NCI-H460 (cell line): ENCODE data around the gene SCN1B. TPM values are rescaled to one million over a fixed set of nuclear protein-coding genes. Genes with fewer than 3 reads are reported as not detected.
"Not testable (repeated sequence)": the region's sequence is repeated elsewhere in the genome, so short reads cannot be mapped to it uniquely, and the experiment has no call there.

Experiments
- DNase-seq: peaks from one replicate; pipeline ENCODE4 v3.0.0-alpha.2; 2016; ENCODE audit warnings: low read depth; ENCODE audit errors: extremely low read depth
- total RNA-seq: library from RNA; depleted of rRNA; stranded (reverse); fragments of >200 nt; shearing (Covaris generic); gene quantifications from 2 replicates; pipeline ENCODE4 v1.2.3, GENCODE V29; 2014

The SCN1B gene
- total RNA-seq, 1 experiment from 2014 or later: 0.82 TPM

DNA sequence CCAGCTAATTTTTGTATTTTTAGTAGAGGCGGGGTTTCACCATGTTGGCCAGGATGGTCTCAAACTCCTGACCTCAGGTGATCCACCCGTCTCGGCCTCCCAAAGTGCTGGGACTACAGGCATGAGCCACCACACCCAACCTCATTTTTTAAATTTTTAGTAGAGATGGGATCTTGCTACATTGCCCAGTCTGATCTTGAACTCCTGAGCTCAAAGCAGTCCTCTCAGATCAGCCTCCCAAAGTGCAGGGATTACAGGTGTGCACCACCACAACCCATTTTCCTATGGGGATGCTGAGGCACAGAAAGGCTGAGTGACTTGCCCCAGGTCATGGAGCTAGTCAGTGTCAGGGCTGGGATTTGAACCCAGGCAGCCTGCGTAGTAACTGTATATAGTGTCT, 21.0 kb downstream of the SCN1B start:
- not testable (repeated sequence) for DNase-seq

DNA sequence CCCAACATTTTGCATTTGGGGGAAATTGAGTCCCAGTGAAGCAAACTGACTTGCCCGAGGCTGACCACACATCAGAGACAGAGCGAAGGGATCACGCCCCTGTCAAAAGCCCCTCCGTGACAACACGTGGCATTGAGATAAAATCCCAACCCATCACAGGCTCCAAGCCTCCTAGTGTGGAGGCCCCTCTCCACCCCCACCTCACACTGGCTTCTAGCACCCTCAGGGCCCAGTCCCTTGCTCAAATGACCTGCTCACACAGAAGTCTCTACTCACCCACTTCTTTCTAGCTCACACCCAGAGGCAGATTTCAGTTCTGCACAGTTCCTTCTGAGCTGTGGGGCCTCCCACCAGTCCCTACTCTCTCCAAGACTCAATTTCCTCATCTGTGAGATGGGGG, 21.5 kb downstream of the SCN1B start:
- no peak for DNase-seq

DNA sequence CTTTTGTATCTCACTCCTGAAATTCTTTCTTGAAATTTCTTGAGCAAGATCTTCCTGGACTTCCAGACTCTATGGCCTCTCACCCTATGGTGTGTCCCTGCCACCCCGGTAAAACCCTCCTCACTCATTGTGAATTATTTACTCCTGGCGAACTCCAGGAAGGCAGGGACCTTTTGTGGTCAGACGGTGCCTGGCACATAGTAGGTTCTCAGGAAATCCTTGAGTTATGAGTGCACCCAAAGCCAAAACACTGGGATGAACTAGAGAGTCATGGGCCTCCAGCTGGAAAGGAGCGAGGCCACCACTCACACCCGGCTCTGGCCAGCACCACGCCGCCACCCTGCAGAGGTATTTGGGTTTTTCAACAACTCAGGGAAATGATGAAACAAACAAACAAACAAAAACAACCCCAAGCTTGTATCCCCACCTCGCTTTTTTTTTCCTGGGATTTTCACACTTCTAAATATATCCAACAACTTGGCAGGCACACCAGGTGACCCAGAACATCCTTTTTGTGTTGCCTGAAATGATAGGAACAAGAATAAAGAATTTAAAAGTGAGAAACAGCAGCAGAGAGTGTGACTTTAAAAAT, 22.4 kb downstream of the SCN1B start:
- no peak for DNase-seq

DNA sequence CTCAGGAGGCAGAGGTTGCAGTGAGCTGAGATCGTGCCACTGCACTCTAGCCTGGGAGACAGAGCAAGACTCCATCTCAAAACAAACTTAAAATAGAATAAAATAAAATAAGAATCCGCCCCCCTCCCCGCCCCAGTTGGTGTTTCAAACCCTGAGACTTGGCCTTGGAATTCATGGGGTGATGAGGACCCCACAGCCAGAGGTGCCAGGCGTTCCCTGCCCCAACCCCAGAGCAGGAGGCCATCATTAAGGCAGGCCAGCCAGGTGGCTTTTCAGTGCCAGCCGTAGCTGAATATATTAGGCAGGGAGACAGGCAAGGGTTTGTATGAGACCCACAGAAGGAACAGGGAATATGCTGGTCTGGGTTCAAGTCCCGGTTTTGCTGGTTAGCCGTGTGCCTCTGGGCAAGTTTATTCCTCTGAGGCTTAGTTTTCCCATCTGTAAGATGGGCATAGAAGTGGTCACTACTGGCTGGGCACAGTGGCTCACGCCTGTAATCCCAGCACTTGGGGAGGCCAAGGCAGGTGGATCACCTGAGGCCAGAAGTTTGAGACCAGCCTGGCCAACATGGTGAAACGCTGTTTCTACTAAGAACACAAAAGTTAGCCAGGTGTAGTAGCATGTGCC, 23.5 kb downstream of the SCN1B start:
- no peak for DNase-seq

DNA sequence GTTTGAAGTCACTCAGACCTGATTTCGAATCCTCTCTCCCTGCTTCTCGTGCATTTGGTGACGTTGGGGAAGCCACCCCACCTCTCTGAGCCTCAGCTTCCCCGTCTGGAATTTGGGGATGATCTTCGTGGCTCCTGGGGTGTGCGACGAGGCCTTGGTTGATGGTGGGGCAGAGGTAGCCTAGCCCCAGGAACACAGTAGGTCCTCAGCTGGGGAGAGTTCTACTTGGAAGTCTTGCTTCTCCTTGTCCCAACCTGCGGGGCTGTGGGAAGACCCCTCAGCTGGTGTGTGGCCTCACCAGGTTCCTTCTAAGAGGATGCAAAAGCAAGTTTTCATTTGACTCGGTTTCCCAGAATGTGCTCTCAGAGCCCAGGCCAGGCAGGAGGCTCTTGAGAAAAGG, 24.4 kb downstream of the SCN1B start:
- no peak for DNase-seq

DNA sequence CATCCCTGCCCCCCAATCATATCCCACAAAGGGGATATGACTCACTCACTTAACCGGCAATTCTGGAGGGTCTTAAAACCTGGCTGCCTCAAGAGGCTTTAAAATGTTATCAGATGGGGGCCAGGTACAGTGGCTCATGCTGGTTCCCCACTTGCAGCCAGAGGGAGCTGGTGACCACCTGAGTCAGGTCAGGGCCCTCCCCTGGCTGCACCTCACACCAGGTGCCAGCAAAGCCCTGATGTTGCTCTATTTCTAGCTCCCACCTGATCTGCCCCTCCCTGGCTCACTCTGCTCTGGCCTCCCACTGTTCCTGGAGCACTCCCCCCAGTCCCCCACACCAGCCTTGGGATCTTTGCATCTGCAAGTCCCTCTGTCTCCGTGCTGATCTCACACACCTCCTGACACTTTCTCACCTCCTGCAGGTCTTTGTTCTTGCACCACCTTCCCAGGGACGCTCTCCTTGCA, 25.5 kb downstream of the SCN1B start:
- no peak for DNase-seq

DNA sequence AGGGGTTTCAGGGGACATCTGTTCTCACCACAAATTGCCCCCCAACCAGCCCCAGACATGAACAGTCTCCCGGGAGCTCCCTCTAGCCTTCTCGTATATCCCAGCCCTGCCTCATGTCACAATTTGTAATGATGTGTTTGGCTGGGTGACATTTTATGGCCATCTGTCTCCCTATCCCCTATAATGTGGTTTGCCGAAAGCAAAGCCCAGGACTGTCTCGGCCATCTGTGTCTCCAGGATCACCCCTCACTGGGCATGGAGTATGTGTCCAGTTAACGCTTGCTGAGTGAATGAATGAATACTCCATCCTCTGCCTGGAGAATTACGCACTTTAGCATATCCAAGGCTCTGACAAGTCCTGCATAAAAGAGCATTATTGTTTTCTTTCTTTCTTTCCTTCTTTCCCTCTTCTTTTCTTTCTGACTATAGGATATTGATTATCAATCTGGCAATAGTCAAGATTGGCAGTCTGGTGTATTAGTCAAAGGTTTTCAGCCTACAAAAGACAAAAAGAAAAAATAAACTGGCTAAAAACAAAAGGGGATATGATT, 26.3 kb downstream of the SCN1B start:
- DNase-seq: no peak

DNA sequence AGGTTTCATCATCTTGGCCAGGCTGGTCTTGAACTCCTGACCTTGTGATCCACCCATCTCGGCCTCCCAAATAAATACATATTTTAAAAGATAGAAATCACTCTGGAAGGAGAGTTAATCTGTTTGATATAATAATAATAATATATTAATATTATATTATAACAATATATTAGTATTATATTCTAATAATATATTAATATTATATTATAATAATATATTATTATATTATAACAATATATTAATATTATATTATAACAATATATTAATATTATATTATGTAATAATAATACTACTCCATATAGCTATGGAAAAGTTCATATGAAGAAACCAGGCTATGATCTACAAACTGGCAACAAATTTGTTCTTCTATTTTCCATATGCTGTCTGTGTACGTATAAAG, 28.1 kb downstream of the SCN1B start:
- no peak for DNase-seq

DNA sequence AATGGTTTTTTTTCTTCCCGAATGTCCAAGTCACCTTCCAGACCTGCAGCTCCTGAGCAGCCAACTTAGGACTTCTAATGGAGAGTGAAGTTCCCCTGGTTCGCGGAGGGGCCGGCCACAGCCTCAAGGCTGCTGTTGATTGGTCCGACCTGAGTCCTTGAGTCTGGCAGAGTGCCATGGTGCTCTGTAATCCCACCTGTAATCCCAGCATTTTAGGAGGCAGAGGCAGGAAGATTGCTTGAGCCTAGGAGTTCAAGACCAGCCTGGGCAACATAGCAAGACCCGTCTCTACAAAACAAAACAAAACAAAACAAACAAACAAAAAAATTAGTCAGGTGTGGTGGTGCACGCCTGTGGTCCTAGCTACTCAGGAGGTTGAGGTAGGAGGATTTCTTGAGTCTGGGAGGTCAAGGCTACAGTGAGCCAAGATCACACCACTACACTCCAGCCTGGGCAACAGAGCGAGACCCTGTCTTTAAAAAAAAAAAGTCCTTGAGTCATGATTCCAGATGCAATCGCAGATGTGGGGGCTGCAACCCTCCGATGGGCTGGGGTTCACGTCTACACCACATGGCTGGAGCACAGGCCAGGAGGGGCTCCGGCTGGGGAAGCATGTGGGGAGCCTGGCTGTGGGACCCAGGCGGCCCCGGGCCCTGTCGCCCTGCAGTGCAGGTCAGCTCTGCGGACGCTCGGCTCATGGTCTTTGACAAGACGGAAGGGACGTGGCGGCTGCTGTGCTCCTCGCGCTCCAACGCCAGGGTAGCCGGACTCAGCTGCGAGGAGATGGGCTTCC, 28.9 kb downstream of the SCN1B start:
- DNase-seq: no peak

DNA sequence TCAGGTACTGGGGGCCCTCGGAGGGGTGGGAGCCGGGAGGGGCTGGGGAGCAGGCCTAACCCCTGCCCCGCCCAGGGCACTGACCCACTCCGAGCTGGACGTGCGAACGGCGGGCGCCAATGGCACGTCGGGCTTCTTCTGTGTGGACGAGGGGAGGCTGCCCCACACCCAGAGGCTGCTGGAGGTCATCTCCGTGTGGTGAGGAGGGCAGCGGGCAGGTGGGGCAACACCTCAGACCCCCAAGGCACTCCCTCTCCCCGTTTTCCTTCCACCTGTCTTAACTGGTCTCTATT, 29.5 kb downstream of the SCN1B start:
- no peak for DNase-seq

DNA sequence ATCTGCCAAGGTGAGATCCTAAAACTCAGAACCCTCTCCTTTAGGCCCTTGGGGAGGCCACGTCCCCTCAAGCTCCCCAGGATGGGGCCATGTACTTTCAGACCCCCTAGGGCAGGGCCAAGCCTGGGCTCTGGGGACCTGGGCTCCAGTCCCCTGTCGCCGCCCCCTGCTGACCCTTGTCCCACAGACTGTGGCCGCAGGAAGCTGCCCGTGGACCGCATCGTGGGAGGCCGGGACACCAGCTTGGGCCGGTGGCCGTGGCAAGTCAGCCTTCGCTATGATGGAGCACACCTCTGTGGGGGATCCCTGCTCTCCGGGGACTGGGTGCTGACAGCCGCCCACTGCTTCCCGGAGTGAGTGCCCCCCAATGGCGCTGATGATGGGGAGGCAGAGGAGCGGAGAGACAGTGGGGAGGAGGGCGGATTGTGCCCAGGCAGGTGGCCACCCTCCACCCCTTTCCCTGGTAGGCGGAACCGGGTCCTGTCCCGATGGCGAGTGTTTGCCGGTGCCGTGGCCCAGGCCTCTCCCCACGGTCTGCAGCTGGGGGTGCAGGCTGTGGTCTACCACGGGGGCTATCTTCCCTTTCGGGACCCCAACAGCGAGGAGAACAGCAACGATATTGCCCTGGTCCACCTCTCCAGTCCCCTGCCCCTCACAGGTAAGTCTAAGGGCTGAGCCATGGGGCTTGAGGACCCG, 30.0 kb downstream of the SCN1B start:
- no peak for DNase-seq

DNA sequence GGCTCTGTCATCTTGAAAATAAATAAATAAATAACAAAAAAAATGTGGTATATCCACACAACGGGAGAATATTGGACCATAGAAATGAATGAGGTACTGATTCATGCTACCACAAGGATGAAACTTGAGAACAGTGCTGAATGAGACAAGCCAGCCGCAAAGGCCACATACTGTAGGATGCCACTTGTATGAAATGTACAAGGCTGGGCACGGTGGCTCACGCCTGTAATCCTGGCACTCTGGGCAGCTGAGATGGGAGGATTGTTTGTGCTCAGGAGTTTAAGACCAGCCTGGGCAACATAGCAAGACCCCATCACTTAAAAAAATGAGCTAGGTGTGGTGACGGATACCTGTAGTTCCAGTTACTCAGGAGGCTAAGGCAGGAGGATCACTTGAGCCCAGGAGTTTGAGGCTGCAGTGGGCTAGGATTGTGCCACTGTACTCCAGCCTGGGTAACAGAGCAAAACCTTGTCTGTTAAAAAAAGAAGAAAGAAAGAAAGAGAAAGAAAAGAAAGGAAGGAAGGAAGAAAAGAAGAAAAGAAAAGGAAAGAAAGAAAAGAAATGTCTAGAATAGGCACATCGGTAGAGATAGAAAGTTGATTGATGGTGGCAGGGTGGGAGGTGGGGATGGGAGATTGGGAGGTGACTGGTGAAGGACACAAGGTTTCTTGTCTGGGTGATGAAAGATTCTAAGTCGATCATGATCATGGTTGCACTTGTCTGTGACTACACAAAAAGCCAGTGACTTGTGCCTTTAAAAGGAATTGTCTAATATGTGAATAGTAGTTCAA, 31.5 kb downstream of the SCN1B start:
- DNase-seq: no peak

DNA sequence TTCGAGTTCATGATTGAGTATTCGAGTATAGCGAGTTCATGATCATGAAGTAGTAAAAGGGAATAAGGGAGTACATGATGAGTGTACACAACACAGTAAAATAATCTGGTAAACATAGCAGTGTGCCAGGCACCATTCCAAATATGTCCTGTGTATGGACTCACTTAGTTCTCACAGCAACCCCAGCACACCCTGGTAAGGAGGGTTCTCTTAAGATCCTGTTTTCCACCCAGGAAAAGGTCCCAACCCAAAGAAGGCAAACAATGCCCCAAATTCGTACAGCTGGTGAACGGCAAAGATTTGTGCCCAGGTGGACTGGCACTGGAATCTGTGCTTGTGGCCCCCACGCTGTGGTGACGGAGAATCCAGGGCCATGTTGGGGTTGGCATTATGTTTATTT, 32.7 kb downstream of the SCN1B start:
- DNase-seq: no peak

DNA sequence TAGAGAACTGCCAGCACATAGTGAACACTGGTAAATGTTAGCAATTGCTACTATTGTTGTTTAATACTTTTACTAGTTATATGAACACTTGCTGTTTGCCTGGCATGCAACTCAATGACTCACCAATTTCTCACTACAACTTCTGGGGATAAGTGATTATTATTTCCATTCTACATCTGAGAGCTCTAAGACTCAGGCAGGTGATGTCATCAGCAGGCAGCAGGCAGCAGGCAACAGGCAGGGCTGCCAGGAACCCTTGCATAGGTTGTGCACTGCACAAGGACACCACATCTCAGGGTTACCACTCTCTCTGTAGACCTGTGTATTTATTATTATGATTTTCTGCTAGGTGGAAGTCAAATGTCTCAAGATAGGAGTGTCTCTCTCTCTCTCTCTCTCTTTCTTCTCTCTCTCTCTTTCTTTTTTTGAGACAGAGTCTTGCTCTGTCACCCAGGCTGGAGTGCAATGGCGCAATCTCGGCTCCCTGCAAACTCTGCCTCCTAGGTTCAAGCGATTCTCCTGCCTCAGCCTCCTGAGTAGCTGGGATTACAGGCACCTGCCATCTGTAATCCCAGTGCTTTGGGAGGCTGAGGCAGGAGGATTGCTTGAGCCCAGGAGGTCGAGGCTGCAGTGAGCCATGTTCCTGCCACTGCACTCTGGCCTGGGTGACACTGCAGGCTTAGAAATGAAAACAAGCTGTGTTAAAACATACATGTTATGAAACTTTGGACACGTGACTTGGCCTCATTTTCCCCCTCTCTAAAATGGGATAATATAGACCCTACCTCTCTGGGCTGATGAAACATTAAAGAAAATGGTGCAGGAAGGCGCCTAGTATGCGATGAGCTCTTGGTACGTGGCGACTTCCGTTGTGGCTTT, 33.9 kb downstream of the SCN1B start:
- no peak for DNase-seq

DNA sequence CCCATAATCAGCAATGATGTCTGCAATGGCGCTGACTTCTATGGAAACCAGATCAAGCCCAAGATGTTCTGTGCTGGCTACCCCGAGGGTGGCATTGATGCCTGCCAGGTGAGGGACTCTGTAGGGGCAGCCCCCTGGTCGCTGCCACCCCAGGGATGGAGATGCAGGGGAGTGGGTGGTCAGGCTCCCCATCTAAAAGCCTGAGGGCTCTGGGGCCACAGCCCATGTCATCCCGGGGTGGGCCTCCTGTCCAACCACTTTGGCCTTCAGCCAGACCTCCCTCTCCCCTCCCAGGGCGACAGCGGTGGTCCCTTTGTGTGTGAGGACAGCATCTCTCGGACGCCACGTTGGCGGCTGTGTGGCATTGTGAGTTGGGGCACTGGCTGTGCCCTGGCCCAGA, 35.3 kb downstream of the SCN1B start:
- no peak for DNase-seq

DNA sequence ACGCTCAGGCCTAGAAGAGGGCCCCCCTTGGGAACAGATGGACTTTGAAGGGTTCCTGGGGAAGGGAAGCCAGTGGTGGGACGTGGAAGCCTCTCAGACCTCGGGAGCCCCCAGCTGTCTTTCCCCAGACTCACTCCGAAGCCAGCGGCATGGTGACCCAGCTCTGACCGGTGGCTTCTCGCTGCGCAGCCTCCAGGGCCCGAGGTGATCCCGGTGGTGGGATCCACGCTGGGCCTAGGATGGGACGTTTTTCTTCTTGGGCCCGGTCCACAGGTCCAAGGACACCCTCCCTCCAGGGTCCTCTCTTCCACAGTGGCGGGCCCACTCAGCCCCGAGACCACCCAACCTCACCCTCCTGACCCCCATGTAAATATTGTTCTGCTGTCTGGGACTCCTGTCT, 35.9 kb downstream of the SCN1B start:
- no peak for DNase-seq

DNA sequence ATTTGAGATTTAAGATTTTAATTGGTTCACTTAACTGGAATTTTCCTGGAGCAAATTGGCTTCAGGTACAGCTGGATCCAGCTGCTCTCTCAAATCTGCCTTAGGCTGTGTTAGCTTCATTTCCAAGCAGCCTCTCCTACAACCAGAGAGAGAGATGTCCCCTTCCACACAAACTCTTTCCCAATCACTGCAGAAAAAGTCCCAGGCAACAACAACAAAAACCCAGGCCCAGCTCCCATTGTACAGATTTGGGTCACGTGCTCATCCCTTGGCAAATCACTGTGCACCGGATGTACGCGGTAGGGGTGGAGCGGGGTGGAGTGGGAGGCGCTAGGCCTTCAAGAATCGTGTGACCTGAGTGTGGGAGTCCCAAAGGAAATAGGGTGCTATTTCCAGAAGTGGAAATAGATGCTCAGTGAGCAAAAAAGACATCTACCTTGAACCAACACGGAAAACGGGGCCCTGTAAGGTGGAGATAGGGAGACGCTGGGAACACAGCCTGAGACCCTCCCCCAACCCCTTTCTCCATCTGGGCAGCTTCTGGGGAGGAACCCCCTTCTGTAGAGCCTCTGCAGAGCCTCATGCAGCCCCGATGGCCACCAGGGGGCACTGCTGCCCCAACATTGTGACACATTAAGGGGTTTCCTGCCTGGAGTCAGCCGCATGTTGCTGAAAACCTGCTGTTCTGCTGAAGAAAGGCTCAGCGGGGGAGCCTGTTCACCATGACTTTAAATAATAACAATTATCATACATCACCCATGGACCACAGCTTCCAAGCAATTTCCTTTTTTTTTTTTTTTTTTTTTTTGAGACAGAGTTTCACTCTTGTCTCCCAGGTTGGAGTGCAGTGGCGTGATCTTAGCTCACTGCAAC, 36.7 kb downstream of the SCN1B start:
- DNase-seq: peak; percentile 70

DNA sequence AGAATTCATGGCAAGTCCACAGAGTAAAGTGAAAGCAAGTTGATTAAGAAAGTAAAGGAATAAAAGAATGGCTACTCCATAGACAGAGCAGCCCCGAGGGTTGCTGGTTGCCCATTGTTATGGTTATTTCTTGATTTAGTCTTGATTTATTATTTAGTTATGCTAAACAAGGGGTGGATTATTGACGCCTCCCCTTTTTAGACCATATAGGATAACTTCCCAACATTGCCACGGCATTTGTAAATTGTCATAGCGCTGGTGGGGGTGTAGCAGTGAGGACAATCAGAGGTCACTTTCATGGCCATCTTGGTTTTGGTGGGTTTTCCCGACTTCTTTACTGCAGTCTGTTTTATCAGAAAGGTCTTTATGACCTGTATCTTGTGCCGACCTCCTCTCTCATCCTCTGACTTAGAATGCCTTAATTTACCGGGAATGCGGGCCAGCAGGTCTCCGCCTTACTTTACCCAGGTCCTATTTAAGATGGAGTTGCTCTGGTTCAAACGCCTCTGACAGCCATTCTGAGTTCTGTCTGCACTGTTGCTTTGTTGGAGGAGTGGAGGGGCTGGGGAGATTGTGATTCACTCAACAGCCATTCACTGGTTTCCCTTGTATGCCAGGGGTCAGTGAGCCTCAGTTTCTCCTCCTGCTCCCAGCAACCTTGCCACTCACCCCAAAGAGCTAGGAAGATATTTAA, 38.8 kb downstream of the SCN1B start:
- no peak for DNase-seq
